CD4-positive, alpha-beta T cell treated with Interleukin-15 for 1 hour (primary cell): ENCODE measurements around the gene KRT36.

ENCODE experiments used
- DNase-seq: peaks from one replicate; pipeline ENCODE4 v3.0.0-alpha.2; 2020

The KRT36 gene

DNA sequence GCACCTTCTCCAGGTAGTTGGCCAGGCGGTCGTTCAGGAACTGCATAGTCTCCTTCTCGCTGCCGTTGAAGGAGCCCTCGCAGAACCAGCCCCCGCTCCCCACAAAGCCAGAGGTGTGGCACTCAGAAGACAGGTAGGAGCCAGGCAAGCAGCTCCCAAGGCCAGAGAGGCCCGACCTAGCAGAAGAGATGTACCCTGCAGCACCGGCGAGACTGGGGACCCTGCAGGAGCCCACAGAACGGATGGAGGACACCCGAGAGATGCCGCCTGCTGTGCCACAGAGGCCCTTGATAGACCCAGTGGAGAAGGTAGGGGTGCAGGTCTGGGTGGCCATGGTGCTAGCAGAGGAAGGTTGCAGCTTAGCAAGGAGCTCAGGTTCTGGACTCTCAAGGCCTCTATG, at the start of gene KRT36:
Gene KRT36, minus strand, starts transcription at position 380 of the 400 bp plus-strand sequence. Its CDS starts 46 bp downstream, at position 334.
- DNase-seq = no peak

DNA sequence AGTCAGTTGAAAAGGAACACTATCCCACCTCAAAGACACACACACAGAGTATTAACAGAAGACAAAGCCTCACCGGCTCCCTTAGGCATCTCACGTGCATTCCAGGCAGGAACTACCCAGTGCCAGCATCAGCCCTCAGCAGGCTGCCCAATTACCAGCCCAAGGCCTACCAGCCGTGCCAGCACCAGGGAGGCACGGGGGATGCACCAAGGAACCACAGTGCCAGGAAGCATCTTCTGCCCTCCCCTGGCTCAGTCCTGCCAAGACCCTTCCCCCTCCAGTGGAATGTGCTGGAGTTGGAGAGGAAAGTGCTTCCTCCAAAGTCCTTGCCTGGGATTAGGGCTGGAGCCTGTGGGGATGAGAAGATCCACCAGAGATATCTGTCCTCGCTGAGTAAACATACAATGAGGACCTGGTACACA, 49.4 kb upstream of the KRT36 start:
- no peak for DNase-seq

DNA sequence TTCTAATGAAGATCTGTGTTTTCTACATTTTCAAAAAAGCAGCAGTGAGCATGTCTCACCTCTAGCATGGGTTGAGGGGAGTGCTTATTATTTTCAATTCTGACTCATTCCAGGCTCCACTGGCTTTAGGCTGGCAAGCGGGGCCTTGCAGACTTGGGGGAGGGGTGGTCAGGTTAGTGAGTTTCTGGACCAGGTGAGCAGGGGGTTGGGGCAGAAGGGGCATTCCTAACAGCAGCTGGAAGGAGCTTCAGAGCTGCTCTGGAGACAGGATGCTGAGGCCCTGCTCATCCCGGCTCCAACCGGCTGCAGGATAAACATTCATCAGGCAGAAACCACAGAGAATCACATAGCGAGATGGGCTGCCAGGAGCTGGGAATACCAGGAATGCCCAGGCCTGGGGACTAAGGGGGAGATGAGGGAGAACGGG, 48.9 kb upstream of the KRT36 start:
- no peak for DNase-seq

DNA sequence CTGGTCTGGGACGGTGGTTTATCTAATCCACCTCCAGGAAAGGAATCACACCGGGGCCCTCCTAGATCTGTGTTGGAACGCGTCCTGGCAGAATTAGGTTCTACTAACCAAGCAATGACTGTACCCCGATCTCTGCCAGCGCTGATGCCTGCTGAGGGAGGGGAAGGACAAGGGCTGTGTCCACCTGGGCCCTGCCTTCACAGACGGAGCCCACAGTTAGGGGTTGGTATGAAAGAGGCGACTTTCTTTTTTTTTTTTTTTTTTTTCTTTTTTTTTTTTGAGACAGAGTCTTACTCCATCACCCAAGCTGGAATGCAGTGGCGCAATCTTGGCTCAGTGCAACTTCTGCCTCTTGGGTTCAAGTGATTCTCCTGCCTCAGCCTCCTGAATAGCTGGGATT, 48.3 kb upstream of the KRT36 start:
- DNase-seq = no peak

DNA sequence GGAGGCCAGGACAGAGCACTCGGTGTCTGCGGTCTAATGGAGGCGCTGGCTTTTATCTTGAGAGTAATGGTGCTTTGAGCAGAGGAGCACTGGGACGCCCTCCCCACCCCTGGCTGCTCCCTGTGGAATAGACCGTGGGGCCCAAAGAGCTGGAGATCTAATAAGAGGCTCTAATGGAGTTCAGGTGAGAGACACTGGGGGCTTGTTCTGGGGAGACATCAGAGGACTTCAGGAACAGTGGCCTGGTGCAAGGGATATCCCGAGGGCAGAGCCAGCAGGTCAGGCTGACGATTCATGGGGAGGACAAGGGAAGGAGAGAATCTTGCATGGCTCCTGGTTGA, 47.9 kb upstream of the KRT36 start:
- DNase-seq = no peak

DNA sequence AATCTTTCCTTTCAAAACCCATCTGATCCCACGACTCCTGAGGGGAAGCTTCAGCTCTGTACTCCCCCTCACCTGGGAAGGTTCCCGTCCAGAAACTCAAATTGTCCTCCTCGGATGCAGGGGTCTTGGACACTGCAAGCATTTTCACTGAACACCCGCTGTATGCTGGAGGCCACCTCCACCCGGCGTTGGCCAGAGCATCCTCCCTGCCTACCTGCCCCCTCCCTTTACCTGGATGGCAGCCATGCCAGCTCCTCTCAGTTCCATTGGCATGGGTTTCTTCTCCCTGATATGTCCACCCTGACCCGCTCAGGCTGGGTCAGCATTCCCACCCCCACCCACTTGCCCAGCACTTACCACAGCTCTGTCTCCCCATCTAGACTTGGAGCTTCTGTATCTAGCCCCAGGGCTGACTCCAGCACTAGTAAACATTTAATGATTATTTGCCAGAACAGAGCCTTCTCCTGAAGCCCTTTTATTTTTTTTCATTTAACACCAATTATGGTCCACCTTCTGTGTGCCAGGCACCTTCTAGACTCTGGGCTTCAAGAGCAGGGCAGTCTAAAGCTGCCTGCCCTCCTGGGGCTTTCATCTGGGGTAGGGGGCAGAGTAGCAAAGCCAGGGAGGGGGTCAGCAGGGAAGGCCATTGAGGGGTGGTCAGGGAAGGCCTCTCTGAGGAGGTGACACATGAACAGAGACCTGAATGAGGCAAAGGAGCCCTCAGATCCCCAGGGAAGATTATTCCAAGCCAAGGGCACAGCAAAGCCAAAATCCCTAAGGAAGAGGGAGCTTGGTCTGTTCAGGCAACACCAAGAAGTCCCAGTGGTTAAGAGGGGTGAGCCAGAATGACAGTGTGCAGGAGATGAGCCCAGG, 47.3 kb upstream of the KRT36 start:
- no peak for DNase-seq

DNA sequence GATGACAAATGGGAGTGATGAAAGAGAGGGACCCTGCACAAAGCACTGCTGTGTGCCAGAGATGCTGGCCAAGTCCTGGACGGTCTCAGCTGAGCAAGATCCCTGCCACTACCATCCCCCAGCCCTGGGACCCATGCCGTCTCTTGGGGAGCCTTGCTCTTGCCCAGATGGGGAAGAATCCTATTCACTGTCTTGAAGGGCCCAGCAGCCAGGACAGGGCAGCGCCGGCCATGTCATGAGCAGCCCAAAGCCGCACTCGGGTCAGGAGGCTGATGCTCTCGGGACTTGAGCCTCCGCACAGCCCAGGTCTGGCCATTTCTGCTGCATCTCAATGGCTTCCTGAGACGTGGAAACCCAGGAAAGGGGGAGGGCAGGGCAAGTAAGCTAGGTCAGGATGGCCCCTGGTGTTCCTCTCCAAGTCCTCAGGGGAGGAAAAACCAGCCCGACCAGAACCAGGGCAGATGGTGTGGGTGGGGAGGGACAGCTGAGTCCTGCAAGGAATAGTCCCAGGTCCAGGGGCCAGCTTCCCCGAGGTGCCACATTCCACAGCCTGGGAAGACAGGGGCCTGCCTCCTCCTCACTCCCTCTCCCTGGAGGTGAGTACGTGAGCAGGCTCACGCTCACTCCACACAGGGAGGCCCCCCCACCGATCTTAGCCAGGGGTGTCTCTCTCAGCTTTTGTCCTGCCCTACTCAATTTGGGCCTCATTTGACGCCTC, 46.2 kb upstream of the KRT36 start:
- DNase-seq = no peak

DNA sequence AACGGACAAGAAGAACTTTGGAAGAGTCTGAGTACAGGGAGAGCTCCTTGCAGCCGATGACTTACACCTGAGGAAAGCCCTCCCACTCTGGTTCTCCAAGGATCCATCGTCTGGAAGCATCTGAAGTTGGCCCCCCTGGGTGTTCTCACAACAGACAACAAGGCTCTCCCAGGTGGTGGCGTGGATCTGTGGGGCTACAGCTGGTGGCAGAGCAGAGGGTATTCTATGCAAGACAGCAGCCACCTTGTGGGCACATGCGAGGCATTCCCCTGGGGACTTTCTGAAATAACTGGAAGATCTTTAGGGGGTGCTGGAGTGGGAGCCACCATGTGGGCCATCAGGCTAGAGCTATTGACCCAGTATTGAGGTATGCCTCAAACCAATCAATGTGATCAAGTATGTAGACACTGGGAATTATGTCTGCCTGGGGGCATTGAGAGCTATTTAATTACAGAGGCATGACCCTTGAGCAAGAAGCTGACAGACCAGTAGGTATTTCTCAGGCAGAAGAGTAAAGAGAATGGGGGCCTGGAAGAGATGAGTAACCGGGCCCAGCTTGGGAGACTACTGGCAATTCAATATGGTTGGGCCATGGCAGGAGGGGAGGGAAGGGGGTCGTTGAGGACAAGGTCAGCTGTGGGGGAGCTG, 45.3 kb upstream of the KRT36 start:
- DNase-seq = no peak

DNA sequence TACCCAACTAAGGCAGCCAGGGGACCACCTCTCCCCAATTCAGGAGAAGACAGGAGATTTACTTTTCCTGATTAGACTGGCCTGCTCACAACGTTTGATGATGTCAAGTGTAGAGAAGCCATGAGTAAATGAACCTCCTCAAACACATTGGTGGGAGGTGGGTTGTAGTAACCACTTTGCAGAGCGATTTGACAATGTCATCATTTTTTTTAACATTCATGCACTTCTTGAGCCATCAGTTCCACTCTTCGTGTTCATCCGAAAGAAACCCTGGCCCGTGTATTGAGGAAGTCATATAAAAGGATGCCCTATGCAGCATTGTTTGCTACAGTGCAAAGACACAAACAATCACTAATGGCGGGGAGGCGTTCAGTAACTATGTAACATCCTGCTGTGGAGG, 43.9 kb upstream of the KRT36 start:
- no peak for DNase-seq

DNA sequence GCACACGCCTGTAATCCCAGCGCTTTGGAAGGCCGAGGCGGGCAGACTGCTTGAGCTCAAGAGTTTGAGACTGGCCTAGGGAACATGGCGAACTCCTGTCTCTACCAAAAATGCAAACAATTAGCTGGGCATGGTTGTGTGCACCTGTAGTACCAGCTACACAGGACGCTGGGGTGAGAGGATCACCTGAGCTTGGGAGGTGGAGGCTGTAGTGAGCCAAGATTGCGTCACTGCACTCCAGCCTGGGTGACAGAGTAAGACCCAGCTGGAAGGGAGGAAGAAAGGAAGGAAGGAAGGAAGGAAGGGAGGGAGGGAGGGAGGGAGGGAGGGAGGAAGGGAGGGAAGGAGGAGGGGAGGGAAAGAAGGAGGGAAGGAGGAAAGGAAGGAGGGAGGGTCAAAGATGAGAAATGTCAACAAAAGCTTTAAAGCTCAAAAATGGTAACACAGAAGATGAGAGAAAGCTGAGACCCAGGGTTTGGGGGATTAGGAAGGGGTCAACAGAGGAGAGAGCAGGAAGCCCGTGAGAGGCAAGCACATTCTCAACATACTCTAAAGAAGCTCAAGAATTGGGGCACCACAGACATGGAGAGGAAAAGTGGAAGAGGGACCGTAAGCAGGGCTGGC, 43.3 kb upstream of the KRT36 start:
- no peak for DNase-seq

DNA sequence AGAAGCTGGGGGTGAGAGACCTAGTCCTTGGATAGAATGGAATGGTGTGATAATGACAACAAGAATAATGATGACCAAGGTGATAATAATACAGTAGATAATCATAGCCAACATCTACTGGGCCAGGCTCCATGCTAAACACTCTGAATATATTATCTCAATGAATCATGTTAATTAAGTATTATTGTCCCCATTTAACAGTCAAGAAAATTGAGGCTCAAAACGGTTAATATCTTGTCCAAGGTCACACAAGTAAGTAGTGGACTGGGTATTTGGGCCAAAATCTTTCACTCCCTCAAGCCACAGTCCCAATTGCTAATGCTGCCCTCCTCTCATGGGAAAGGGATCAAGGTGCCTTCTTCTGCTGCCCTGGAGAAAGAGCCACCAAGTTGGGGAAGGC, 42.3 kb upstream of the KRT36 start:
- no peak for DNase-seq

DNA sequence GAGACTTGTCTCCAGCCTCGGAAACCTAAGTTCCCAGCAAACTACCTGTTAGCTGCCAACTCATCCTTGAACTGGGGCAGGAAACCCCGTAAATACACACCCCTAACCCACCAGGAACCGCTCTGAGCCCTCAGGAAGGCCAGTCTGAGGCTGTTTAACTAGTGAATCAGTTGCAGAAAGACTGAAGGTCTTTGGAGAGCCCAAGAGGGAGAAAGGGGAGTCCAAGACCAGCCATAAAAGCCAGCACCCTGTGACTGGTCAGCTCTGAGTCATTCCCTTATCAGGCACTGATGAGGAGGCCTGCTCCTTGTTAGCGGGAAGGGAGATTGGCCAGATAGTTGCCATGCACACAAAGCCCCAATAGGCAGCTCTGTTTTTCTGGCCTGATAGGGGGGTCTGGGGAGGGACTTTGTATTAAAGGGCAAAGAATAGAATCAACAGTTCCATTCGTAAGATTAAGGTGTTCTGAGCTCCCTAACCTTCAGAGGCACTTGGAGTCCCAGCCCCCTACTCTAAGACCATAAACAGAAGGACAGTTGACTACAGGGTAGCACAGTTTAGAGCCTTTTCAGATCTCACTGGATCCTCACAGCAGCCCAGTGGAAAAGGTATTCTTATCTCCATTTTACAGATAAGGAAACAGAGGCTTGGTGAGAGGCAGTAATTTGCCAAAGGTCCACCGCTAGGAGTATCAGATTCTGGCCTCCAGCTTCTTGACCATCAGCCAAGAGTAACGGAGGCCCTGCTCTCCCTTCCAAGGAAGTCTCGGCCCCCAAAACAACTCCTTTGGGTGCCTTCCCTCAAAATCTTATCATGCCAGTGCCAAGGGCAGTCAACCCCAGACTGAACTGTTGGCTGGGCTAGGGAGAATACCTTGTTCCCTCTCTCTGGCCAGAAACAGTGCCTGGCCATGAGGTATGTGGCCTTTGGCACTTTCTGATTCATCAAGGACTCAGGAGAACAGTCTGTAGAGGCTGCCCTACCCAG, 40.6 kb upstream of the KRT36 start:
- DNase-seq = no peak

DNA sequence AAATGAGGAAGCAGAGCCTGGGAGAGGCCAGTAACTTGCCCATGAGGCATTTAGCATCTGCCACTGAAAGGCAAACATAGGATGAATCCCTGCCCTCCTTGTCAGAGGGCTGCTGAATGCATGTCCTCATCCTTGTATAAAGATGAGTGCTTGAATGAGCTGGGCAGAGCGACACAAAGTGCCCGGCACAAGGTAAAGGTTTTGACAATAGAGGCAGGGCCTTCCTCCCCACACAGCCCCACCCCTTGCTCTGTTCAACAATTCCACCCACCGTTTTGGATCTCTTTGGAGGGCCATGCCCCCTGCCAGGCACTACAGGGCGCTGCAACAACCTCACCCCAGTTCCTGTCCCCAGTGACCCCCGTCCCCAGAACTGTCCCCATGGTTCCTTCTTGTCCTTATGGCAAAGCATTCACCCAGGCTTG, 39.8 kb upstream of the KRT36 start:
- no peak for DNase-seq

DNA sequence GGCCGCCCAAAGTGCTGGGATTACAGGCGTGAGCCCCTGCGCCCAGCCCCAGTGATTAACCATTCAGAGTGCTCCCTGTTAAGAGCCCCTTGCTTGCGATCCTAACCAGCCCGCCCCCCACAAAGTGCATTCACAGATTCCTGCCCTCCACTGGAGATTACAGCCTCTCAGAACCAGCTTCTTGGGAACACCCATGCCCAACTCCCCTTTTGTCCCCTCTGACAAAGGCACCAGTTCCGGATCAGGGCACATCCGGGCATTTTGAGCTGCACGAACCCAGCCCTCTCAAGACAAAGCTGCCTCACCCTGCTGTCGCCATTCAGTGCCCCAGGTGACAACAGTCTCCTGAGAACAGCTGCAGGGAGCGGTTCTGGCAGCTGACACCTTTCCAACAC, 39.2 kb upstream of the KRT36 start:
- no peak for DNase-seq

DNA sequence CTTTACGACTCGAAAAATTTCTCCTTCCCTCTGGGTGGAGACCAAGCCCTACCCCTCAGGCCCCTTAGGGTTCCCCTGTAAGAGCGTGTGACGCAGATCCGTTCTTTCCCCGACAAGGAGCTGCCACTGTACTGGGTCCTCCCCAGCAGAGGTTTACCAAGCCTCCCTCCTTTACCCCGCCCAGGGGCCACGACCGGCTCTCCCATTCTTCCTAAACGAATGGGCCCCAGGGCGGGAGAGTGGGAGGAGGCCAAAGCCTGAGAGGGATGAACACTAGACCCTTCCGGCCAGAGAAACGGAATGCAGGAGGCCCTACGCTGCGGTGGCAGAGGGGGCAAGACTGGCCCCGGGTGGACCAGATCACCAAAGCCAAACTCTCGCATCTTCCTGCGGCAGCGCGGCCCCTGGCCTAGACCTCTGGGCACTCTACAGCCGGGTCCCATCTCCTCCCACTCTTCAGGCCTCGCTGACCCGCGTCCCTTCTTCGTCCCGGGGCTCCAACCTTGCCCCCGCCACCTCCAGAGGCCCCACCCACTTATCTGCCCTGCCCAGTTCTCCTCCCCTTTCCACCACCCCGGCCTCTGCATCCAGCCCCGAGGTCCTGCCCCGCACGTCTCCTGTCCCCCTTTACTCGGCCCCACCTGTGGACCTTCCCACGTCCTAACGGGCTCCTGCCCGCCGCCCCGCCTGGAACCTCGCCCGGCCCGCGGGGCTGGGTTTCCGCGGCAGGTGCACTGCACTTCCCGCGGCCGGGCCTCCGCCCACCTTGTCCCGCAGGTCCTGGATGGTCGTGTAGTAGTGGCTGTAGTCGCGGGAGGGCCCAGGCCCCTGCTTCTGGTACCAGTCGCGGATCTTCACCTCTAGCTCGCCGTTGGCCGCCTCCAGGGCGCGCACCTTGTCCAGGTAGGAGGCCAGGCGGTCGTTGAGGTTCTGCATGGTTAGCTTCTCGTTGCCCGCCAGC, 37.6 kb upstream of the KRT36 start:
- no peak for DNase-seq

DNA sequence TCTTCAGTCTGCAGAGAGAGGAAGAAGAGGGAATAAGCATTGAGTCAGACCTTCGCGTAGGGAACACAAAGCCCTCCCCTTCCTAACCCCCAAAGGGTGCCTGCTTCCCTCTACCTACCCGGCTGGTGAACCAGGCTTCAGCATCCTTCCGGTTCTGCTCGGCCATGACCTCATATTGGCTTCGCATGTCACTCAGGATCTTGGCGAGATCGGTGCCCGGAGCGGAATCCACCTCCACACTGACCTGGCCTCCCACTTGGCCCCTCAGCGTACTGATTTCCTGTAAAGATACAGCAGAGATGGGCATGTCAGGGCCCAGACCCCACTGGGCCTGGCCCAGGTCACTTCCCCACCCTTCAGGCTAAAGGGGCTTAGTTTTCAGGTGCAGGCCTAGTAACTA, 34.6 kb upstream of the KRT36 start:
- DNase-seq = no peak

DNA sequence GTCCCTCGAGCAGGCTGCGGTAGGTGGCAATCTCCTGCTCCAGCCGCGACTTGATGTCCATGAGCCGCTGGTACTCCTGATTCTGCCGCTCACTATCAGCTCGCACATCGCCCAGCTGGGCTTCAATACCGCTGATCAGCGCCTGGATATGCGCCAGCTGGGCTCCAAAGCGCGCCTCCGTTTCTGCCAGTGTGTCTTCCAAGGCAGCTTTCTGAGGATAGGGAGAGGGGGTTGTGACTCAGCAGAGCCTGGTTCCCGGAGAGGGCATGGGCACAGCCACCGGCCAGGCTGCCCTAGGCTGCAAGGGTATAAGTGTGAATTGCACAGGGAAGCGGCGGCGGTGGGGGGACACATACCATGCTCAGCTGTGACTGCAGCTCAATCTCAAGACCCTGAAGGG, 34.1 kb upstream of the KRT36 start:
- no peak for DNase-seq

DNA sequence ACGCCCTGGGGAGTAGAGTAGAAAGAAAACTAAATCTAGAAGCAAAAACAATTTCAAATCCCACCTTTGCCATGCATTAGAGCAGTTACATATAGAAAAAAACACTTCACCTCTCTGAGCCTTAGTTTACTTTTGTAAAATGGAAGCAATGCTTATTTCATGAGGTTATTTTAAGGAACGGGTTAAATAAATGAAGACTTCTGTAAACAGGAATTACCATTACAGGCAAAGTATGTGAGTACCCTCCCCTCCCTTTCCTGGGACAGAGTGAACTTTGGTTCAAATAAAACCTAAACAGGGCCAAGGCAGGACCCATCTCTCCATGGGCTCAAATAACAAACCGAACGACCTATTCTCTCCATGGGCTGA, 33.5 kb upstream of the KRT36 start:
- no peak for DNase-seq

DNA sequence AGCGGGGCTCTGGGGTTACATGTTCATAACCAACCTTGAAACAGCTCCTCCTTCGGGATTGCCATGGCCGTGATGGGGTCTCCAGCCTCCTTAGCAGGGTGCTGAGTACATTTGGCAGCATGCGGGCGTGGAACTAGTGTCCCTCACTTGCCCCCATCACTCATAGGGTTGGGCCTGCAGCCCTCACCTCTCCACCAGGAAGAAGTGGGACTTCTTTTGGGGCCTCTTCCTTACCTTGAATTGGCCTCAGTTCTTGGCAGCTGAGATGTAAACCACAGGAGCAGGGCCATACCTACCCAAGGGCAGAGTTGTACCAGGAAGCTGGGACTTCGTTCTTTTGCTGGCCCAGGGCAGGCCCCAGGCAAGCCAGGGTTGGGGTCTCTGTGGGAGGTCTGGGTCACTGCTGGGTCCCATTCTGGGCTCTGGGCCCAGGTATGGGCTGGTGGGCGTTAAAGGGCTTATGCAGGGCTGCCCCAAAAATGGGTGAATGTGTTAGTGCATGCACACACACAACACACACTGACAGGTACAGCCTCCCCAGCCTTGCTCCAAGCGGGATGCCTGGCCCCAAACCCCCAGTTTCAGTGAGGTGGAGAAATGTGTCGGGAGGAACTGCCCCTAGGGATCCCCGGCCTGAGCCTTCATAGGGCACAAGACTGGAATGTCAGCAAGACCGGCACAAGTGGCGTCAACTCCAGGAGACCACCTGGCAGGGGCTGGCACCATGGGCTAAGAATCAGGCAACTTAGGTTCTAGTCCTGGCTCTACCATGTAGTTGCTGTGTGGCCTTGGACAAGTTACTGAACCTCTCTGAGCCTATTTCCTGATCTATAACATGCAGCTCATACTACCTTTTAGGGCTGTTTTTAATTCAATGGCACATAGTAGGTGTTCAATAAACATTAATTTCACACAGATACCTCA, 32.9 kb upstream of the KRT36 start:
- DNase-seq = no peak
